Measurements from ENCODE around the gene MYH16.
"Not testable (repeated sequence)": the region's sequence is repeated elsewhere in the genome, so short reads cannot be mapped to it uniquely, and the experiment has no call there.

The MYH16 gene
- total RNA-seq, result 0 to 0.19 (median 0) reads per million in 3 experiments

- DNase-seq, result no peak
Observed at GRCh38 chr7:99272476-99273045, at the start of gene MYH16. Gene MYH16 (plus strand): TSS chr7:99272839.

- not testable (repeated sequence) for DNase-seq
Observed at GRCh38 chr7:99224263-99224898, 48.3 kb upstream of the MYH16 start.

- no peak for DNase-seq
Observed at GRCh38 chr7:99224899-99225265, 47.8 kb upstream of the MYH16 start.

GRCh38 chr7:99229234-99229633 is 43.4 kb upstream of the MYH16 start:
- DNase-seq, result no peak

- no peak for DNase-seq
Observed at GRCh38 chr7:99232082-99232770, 40.4 kb upstream of the MYH16 start.

GRCh38 chr7:99232955-99233354 is 39.7 kb upstream of the MYH16 start:
- DNase-seq, result not testable (repeated sequence)

- DNase-seq, result no peak
Observed at GRCh38 chr7:99234185-99234584, 38.5 kb upstream of the MYH16 start.

GRCh38 chr7:99235925-99236324 is 36.7 kb upstream of the MYH16 start:
- DNase-seq, result no peak

GRCh38 chr7:99237876-99238275 is 34.8 kb upstream of the MYH16 start:
- DNase-seq, result not testable (repeated sequence)

- no peak for DNase-seq
Observed at GRCh38 chr7:99238558-99239341, 33.9 kb upstream of the MYH16 start.

GRCh38 chr7:99242682-99243081 is 30.0 kb upstream of the MYH16 start:
- DNase-seq, result no peak

GRCh38 chr7:99243751-99244337 is 28.8 kb upstream of the MYH16 start:
- no peak for DNase-seq

- no peak for DNase-seq
Observed at GRCh38 chr7:99244939-99245338, 27.7 kb upstream of the MYH16 start.

GRCh38 chr7:99248391-99249095 is 24.1 kb upstream of the MYH16 start:
- no peak for DNase-seq

GRCh38 chr7:99249985-99250575 is 22.6 kb upstream of the MYH16 start:
- DNase-seq, result no peak

GRCh38 chr7:99252166-99252895 is 20.3 kb upstream of the MYH16 start:
- DNase-seq, result no peak

GRCh38 chr7:99253369-99253768 is 19.3 kb upstream of the MYH16 start:
- no peak for DNase-seq

- DNase-seq, result no peak
Observed at GRCh38 chr7:99254390-99254789, 18.2 kb upstream of the MYH16 start.

GRCh38 chr7:99255463-99255862 is 17.2 kb upstream of the MYH16 start:
- no peak for DNase-seq

- DNase-seq, result no peak
Observed at GRCh38 chr7:99257065-99257464, 15.6 kb upstream of the MYH16 start.

GRCh38 chr7:99257675-99258074 is 15.0 kb upstream of the MYH16 start:
- no peak for DNase-seq
